GM21576 (cell line): ENCODE data around the gene NBEA.

Experiments
- ATAC-seq: cut with Tn5 transposase; IDR thresholded peaks from one replicate; pipeline ENCODE4 v1.9.1; 2021; ENCODE audit warnings: mild to moderate bottlenecking, moderate library complexity; ENCODE audit not compliant: unreplicated experiment

NBEA gene

DNA sequence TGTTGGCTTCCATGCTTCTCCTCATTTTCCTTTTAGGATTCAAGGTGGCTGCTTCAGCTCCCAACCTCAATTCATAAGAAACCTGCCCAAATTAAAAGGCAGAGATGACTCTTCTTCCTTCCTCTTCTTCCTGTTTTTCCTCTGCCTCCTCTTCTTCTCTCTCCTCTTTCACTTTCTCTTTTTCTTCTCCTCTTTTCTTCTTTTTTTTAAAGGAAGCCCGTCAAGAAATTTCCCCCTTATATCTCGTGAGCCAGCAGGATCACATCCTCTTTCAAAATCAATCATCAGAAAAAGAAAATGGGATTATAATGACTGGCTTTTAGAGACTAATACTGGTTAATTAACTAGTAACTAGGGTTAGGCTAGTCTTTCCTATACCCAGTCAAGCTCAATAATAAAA, 220.3 kb downstream of the NBEA start:
- ATAC-seq = no peak

DNA sequence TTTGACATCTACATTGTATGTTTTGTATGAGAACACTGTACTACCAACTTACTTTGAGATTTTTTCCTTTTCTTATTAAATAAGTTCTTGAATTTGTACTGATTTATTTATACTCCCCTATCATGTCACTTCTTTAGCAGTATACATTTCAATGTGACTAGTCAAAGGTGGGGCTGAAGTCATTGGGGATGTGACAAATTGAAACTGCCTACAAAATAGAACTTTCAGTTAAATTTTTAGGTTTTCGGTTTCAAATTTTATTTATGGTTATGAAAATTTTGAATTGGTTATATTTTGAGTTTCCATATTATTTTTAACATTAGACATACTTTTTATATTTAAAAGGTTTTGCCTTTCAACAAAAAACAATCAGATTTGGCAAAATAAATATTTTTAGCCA, 221.6 kb downstream of the NBEA start:
- ATAC-seq = peak; percentile 61

DNA sequence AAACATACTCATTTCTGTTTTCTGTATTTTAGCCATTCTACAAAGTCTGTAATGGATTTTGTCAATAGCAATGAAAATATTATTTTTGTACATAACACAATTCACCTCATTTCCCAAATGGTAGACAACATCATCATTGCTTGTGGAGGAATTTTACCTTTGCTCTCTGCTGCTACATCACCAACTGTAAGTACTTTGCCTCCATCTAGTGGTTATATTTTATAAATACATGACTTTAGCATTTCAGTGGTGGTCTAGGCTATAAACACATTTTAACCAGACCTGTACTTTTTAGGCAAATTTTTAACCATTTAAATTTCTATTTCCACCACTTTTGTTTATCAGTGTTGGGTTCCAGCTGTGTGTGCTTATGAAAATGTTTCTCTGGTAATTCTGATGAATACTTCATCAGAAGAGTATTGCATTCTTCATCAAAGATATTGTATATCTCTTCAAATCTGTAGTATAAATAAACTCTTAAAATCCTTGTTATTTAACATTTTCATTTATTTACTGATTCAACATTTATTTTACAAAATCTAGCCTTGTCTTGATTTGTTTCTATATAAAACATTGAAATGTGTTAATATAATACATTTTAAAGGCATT, 222.4 kb downstream of the NBEA start:
- ATAC-seq = peak; percentile 71

DNA sequence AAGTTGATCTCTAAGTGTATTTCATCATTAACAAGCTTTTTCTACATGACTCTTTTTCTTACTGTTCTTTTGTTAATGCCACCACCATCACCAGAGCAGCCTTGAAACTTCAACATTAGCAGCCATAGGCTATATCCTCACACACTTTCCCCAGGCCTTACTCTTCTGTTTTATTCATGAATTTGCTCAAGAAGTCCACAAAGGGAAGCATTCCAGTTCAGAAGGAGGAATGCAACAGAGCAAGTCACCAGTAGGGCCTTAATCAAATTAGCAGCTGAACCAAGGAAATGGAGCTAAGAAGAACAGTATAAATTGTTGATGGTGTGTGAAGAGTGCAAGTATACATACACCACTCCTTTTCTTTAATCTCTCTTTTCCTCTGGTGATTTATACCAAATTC, 223.1 kb downstream of the NBEA start:
- no peak for ATAC-seq

DNA sequence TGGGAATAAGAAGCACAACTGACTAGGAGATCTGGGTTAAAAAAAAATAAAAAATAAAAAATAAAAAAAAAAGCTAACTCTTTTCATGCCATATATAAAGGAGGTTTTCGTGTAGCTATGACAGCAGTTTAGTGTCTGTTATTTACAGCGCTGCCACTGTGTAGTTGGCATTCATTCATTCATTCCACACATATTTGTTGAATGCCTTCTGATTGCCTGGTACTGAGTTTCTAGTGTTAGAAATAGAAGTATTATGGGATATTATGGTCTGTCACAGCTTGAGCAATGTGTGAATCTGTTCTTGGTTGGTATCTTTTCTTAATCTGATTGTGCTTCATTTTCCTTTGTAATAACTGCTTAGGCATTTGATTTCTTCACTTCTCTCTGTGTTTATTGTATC, 237.4 kb downstream of the NBEA start:
- ATAC-seq = no peak

DNA sequence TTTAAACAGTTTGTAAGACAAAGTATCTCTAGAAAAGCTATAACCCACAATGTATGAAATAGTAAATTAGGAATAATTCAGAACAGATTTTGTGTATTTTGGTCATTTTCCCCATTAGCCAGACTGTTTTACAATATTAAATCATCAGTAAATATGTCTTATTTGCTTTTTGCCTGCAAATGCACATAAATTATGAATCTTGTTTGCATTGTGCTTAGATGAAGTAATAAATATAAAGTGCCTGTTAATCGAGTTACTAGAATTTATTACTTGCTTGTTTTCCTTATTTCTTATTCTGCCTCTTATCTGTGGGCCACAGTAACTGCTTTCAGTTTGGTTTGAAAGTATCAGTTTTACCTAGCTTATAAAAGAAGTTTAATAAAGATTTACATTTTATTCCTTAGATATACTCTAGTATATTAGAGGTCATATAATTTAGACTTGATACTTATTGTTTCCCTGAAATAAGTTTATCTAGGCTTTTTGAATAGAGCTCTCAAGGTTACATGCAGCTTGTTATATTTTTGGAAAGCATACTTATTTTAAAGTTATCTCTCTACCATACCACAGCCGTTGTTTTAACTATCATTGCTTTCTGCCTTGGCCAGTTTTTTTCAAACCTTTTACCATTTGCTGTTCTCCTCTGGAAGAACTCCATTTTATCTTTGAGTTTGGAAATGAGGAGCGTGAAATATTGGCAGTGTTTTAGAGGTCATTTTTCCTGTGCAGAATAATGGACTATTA, 238.0 kb downstream of the NBEA start:
- no peak for ATAC-seq

DNA sequence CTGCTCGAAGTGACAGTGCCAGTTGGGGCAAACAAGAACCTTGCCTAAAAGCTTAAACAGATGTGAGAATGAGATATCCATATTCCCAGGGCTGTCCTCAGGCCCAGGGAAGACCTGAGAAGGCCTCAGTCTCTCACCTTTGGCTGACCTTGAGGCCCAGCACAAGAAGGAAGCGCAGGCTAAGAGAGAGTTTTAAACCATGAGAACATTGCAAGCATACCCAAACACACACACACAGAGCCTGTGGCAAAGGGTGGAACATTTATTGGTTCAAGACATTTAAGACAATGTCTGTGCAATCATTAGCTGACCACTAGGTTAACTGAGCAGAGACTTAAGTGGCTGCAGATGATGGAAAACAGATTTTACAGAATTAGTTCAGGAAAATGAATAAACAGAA, 248.2 kb downstream of the NBEA start:
- no peak for ATAC-seq

DNA sequence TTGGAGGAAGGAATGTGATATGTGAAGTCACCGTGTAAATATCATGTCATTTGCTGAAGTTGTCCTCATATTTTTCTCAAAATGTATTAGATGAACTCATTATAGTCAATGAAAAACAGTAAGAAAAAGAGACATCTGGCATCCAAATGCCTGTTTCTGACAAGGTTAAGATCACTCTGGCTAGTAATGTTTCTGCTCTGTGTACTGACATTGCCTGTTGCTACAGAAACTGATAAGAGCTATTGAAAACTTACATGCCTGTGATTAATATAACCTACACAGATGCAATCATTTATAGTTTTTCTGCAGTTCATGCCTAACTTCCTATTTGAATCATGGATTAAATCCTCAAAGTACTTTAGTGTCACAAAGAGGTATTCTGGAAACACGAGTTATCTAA, 249.8 kb downstream of the NBEA start:
- no peak for ATAC-seq

DNA sequence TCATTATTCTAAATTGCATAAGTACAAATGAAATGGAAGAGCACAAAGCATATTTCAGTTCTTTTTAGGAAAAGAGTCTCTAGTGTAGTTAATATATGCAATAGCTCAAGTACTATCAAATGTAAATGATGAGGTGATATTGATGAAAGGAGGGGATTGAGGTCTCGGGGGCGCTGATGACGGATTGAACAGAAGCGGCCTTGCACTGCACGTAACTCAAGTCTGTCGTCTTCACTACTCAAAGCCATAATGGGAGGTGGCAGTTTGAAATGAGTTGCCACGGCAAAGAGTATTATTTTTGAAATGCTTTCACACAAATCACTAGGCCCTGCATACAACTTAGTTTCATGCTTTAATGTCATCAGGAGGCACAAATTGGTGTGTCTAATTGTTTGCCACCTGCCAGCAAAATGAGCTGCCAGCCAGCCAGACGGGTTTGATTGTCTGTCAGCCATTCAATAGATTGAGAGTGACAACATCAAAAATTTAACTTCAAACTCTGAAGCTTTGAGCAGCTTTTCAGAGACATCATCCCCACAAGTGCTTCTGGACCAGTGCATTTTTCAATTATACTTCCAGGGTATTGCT, 256.6 kb downstream of the NBEA start:
- ATAC-seq = no peak

DNA sequence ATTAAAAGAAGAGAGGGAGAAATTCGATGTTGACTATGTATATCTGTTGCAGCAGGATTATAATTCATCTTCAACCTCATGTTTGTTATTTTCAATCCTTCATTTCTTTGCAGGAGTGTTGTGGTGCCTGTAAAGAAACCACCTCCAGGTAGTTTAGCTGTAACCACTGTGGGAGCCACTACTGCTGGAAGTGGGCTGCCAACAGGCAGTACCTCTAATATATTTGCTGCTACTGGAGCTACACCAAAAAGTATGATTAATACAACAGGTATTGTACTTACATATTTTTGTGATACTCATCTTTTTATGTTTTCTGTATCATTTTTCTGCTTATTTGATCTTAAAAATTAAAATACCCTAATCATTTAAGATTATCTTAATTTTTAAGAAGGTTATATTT, 266.5 kb downstream of the NBEA start:
- ATAC-seq = no peak

DNA sequence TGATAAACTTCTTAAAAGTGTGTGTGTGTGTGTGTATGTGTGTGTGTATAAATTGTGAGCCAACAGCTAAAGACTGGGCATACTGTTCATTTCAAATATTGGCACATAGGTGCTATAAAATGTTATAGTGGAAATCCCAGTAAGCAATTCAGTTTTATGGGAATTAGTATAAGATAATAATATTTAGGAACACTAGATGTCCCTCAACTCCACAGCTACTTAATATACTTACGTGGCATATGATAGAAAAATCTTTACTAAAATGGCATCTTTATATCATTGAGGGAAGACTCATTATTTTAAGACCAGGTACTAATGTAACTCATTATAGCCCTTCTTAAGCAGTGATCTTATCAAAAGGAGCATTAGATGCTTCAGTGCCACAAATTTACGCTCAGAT, 268.2 kb downstream of the NBEA start:
- no peak for ATAC-seq

DNA sequence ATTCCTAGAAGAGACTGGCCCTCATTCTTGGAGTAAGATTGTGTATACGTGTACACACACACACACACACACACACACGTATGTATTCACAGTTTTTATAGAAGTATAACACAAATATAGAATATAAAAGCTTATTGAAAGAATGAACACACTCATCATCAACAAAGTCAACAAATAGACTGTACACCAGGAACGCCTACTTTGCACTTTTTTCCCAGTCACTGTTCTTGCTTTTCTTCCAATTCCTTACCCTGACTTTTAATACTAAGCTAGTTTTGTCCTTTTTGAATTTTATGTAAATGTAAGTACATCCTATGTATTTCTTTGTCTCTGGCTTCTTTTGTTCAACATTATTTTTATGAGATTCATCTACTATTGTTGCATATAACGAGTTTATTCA, 269.9 kb downstream of the NBEA start:
- no peak for ATAC-seq

DNA sequence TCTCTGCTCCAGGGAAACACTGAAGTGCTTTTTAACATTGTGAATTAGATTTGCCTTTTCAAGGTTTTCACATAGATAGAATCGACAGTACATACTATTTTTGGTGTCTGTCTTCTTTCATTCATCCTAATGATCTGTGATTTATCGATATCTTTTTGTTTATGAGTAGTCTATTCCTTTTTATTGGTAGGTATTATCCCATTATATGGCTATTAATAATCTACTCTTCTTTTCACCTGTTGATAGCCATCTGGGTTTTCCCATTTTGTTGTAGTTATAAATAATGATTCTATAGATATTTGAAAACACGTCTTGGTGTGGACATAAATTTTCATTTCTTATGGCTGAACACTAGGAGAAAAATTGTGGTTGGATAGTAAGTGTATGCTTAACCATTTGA, 271.8 kb downstream of the NBEA start:
- no peak for ATAC-seq

DNA sequence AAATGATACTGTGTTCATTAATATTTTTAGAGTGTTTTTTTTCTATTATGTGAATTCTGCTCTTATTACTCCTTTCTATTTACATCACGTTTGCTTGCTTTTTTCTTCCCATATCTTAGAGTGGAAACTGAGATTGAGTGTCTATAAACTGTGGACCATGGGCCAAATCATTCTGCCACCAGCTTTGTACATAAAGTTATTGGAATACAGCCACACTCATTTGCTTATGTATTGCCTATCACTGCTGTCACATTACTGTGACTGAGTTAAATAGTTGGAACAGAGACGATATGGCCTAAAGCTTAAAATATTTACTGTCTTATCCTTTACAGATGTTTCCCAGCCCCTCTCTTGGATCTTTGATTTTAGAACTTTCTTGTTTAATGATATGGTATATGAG, 274.1 kb downstream of the NBEA start:
- no peak for ATAC-seq

DNA sequence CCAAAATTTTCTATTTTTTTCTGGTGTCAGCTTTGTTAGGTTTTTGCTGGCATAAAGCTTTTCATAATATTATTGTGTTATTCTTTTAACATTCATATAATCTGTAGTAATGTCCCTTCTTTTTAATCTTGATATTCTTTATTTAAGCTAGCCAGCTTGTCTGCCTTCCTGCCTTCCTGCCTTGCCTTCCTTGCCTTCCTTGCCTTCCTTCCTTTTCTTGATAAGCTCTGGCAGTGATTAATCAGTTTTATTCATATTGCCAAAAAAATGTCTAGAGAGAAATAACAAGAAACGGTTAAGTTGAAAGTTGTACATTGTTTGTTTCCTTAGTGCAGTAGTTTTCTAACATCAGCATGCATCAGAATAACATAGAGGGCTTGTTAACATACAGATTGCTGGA, 277.0 kb downstream of the NBEA start:
- ATAC-seq = no peak

DNA sequence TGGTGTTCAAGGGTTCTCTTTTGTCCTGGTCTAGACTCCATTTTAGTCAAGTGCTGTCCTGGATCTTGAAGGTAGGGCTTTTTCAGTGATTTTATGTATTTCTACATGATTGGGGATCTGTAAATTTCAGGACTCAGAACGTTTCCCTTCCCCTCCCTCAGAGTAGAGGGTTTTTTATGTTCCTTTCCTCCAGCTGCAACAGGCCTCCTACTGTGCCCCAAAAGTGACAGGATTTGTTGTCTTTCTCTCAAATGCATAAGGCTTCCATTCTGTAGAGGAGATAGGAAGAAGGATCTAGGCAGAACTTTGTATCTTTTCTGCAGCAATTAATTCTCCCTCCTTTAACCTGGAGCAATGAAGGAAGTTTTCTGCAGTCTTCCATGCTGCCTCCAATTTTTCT, 283.1 kb downstream of the NBEA start:
- ATAC-seq = no peak

DNA sequence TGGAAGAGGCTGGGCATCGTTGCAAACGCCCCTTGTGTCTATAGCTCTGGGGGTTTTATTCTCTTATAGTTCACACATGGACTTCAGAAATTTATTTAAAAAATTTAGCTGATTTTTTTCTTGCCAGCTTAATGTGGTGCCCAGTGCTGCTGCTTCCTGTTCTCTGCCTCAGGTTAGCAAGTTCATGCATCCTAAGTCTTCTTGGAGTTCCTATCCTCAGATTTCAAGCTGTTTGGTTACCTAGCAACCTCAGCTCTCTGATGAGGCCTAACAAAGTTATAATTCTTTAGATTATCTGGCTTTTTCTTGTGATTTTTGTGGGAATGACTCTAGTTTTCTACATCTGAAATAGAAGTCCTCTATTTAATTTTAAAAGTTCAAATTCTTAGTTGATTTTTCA, 283.5 kb downstream of the NBEA start:
- no peak for ATAC-seq

DNA sequence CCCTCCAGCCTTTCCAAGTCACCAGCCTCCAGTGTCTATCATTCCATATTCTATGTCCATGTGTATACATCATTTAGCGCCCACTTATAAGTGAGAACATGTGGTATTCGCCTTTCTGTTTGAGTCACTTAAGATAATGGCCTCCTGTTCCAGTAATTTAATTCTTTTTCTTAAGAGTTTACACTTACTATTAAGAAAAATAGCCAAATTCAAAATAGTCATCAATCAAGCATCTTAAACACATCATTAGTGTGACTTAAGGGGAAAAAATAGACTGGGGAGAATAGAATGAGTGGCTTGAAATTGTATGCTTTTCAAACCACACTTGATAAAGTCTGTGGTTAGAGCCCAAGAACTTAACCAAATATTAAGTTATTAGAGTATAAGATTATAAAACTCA, 286.5 kb downstream of the NBEA start:
- no peak for ATAC-seq

DNA sequence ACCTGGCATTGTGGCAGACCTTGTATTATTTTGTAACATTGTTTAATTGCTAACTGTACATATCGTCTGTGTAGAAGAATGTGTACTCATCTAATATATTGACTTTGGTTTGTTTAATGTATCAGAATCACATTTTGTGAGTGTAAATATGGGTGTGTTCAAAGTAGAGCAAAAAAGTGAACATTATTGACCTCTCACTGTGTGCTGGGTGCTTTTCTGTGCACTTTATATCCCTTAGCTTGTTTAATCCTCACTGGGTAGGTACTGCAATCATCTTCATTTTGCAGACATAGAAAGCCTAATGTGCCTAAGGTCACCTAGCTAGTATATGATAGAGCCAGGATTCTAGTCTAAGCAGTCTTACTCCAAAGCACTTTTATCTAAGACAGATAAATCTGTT, 289.4 kb downstream of the NBEA start:
- ATAC-seq = no peak

DNA sequence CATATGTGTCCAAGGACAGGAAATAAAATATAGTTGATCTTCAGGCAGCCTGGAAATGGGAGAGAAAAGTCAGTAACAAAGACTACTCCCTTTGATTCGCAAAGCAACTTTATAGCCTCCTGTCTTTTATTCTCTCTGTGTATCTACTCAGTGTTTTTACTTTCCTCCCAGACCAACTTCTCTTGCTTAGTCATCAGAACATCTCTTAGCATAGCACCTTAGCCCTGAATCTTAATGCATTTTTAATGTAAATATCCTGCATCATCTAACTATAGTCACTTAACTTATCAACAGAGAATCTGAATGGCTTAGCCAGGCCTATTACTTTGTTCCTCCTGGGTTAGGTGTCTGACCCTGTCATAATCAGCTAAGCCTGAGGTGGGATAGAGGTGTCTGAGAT, 296.2 kb downstream of the NBEA start:
- no peak for ATAC-seq

DNA sequence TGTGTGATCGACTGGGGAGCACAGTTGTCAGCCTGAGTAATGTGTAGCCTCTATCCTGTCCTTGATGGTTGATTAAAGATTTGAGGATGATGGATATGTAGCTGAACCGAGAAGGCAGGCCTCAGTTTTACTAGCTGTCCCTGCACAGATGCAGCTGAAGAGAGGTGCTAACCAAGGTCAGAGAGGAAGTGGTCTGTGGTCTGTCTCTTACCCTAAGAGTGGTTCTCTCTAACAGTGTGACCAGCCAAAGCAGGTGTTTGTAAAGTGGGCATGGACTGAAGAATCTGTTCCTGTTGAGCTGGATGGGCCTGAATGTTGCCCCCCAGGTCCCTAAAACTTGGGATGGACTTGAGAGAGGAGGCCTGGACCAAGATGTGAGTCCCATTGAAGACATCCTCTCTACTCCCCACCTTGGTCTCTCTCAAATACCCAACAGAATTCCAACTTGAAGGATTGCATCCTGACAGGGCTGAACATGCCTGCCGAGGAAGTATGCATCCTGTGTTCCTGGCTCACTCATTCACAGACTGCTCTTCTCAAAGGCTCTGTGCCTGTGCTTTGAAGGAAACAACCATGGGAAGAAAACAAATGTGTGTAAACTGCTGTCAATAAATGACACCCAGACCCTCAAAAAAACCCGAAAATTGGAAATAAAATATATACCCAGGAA, 310.6 kb downstream of the NBEA start:
- peak; percentile 82 for ATAC-seq

DNA sequence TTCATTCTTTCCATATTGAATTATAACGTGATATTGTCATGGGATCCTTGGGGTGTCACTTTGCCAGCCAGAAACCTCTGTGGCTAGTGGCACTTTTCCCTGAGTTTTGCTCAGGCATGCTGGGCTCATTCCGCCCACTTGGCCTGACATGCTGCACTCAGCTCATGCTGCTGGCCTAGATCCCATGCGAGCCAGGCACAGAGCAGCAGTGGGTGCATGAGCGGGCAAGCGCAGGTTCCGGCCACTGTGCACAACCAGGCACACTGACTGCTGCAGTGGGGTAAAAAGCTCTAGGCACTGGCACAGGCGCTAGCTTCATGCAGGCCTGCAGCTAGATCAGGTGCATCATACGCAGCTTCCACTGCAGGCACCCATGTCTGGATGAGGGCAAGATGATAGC, 313.2 kb downstream of the NBEA start:
- no peak for ATAC-seq
